ENCODE results near the gene PXN. TPM values are rescaled to one million over a fixed set of nuclear protein-coding genes. Genes with fewer than 3 reads are reported as not detected.
"Not testable (repeated sequence)": the region's sequence is repeated elsewhere in the genome, so short reads cannot be mapped to it uniquely, and the experiment has no call there.

PXN gene
- total and polyA plus RNA-seq, 10 donors: 22.3 to 161 (median 114) TPM

- peaks cover 0 to 66% (median 0%) of the 10 kb centered on the region in 7 donors for H3K27me3 ChIP-seq (replicated peaks in 1 of 7)
- peaks cover 82 to 100% (median 100%) of the 10 kb centered on the region in 6 donors for H3K4me1 ChIP-seq
- WGBS, 5 donors: 25 to 44% (median 33%) methylated on average over 12 to 13 of the region's 13 CpGs
- peak overlapping the region; percentile 42 to 92 (median 86) for H3K27ac ChIP-seq
- no peaks in the 10 kb centered on the region for H3K9me3 ChIP-seq
- TF ChIP-seq POLR2AphosphoS5 (IDR thresholded peaks at IDR 0.05) (peak; percentile 65 to 86 (median 83)), POLR2A (IDR thresholded peaks at IDR 0.05) (no peak)
- peak overlapping the region in 1 of 8 donors; percentile 44 for H3K4me3 ChIP-seq
- peak; percentile 89 for DNase-seq
- intact Hi-C loops (cut with DNase I; ENCODE audit: low total_unique reads): no loop called here
- peaks cover 0 to 13% (median 0%) of the 10 kb centered on the region in 6 donors for H3K36me3 ChIP-seq
Measured at GRCh38 chr12:120237360-120238171, 28.0 kb downstream of the PXN start.

GRCh38 chr12:120236809-120237208 is 28.7 kb downstream of the PXN start:
- peak overlapping the region in 7 of 8 donors; percentile 42 to 92 (median 87) for H3K27ac ChIP-seq
- H3K27me3 ChIP-seq (replicated peaks in 1 of 7): peaks cover 0 to 60% (median 0%) of the 10 kb centered on the region in 7 donors
- WGBS, 5 donors: 88 to 96% (median 91%) methylated on average over 2 to 3 of the region's 3 CpGs
- intact Hi-C loops (cut with DNase I; ENCODE audit: low total_unique reads); H3K9me3 ChIP-seq; H3K4me3 ChIP-seq; DNase-seq: not testable (repeated sequence)
- peaks cover 0 to 13% (median 0%) of the 10 kb centered on the region in 6 donors for H3K36me3 ChIP-seq
- H3K4me1 ChIP-seq: peaks cover 88 to 100% (median 100%) of the 10 kb centered on the region in 6 donors

GRCh38 chr12:120235369-120236323 is 29.9 kb downstream of the PXN start:
- DNase-seq: no peak
- H3K27me3 ChIP-seq (replicated peaks in 1 of 7): peaks cover 0 to 60% (median 0%) of the 10 kb centered on the region in 7 donors
- peaks cover 89 to 100% (median 100%) of the 10 kb centered on the region in 6 donors for H3K4me1 ChIP-seq
- WGBS, 5 donors: 75 to 83% (median 78%) methylated on average over 18 of the region's 18 CpGs
- peak overlapping the region; percentile 65 to 92 (median 87) for H3K27ac ChIP-seq
- intact Hi-C loops (cut with DNase I; ENCODE audit: low total_unique reads): no loop called here
- TF ChIP-seq POLR2A (IDR thresholded peaks at IDR 0.05): no peak
- TF ChIP-seq CTCF (IDR thresholded peaks at IDR 0.05 in 8 of 11, conservative IDR thresholded peaks at IDR 0.05 in 3 of 11): peak in 1 of 11 experiments; percentile 7
- TF ChIP-seq POLR2AphosphoS5 (IDR thresholded peaks at IDR 0.05): no peak
- peaks cover 0 to 5% (median 0%) of the 10 kb centered on the region in 6 donors for H3K36me3 ChIP-seq
- H3K4me3 ChIP-seq: peak overlapping the region in 1 of 8 donors; percentile 34
- no peaks in the 10 kb centered on the region for H3K9me3 ChIP-seq

GRCh38 chr12:120234643-120235368 is 30.7 kb downstream of the PXN start:
- peak; percentile 85 for DNase-seq
- H3K36me3 ChIP-seq: no peaks in the 10 kb centered on the region
- H3K4me1 ChIP-seq: peaks cover 90 to 100% (median 100%) of the 10 kb centered on the region in 6 donors
- TF ChIP-seq POLR2A (IDR thresholded peaks at IDR 0.05): no peak
- peak; percentile 31 to 67 (median 54) for TF ChIP-seq POLR2AphosphoS5 (IDR thresholded peaks at IDR 0.05)
- peak in 7 of 11 experiments; percentile 11 to 40 (median 32) for TF ChIP-seq CTCF (IDR thresholded peaks at IDR 0.05 in 8 of 11, conservative IDR thresholded peaks at IDR 0.05 in 3 of 11)
- peak overlapping the region in 1 of 8 donors; percentile 34 for H3K4me3 ChIP-seq
- H3K27ac ChIP-seq: peak overlapping the region; percentile 65 to 92 (median 87)
- WGBS, 5 donors: 38 to 47% (median 42%) methylated on average over 8 to 13 of the region's 13 CpGs
- no peaks in the 10 kb centered on the region for H3K9me3 ChIP-seq
- H3K27me3 ChIP-seq (replicated peaks in 1 of 7): peaks cover 0 to 62% (median 0%) of the 10 kb centered on the region in 7 donors
- intact Hi-C loops (cut with DNase I; ENCODE audit: low total_unique reads): no loop called here
